ENCODE data around the gene MAJIN.

MAJIN gene

GRCh38 chr11:65021003-65021402 is 49.1 kb upstream of the MAJIN start (continued):
- no peak for TF ChIP-seq ATF2 (tag by site-specific recombination; IDR thresholded peaks at IDR 0.05; ENCODE audit: low read depth)
- TF ChIP-seq ZNF701 (tag by site-specific recombination; IDR thresholded peaks at IDR 0.05), result no peak
- no peak for TF ChIP-seq ZNF510 (tag by site-specific recombination; IDR thresholded peaks at IDR 0.05; ENCODE audit: insufficient replicate concordance)
- no peak for TF ChIP-seq ZNF626 (tag by site-specific recombination; IDR thresholded peaks at IDR 0.05)
- no peak for TF ChIP-seq ZNF654 (tag by site-specific recombination; IDR thresholded peaks at IDR 0.05; ENCODE audit: low read depth)
- no peak for TF ChIP-seq YY2 (tag by site-specific recombination; IDR thresholded peaks at IDR 0.05)

GRCh38 chr11:65019824-65020223 is 47.9 kb upstream of the MAJIN start:
- H3K9me3 ChIP-seq (ENCODE audit: control insufficient read depth, insufficient read depth, low read depth, low read length), result no peaks in the 10 kb centered on the region
- no peak overlapping the region for H3K27ac ChIP-seq (ENCODE audit: extremely low read depth, low read depth, low read length)
- TF ChIP-seq ZNF248 (tag by site-specific recombination; IDR thresholded peaks at IDR 0.05) (no peak), REST (tag by site-specific recombination; IDR thresholded peaks at IDR 0.05) (peak; percentile 37; the same call in 1 of the 2 replicates)
- POLR2A ChIA-PET, result no interaction called here
- H3K4me3 ChIP-seq (ENCODE audit: low read depth, low read length), result no peak overlapping the region
- H3K4me1 ChIP-seq (ENCODE audit: control insufficient read depth, insufficient read depth, low read length), result no peaks in the 10 kb centered on the region
- CTCF ChIA-PET, result no interaction called here
- H3K36me3 ChIP-seq (ENCODE audit: control insufficient read depth in 2 of 2, insufficient read depth in 1 of 2, low read length in 2 of 2), result peaks cover 0 to 54% of the 10 kb centered on the region in 2 experiments; a peak in 2 of 3 replicates

GRCh38 chr11:65017937-65018336 is 46.0 kb upstream of the MAJIN start:
- ChIA-PET CTCF (interaction anchor here (0.6 to 1.2 kb wide), 2 partner anchors 94 to 365 kb away, joined by 3 read pairs; partner anchors contain the start of genes SLC25A45 and TM7SF2), POLR2A (interaction anchor here (0.8 to 1.6 kb wide), 2 partner anchors 10 to 94 kb away, joined by 3 read pairs; partner anchors contain the start of gene SNX15)
- H3K36me3 ChIP-seq (ENCODE audit: control insufficient read depth in 2 of 2, insufficient read depth in 1 of 2, low read length in 2 of 2), result peaks cover 0 to 54% of the 10 kb centered on the region in 2 experiments; a peak in 2 of 3 replicates
- H3K4me3 ChIP-seq (ENCODE audit: low read depth, low read length), result no peak overlapping the region
- H3K4me1 ChIP-seq (ENCODE audit: control insufficient read depth, insufficient read depth, low read length), result no peaks in the 10 kb centered on the region
- H3K27ac ChIP-seq (ENCODE audit: extremely low read depth, low read depth, low read length), result no peak overlapping the region
- no peaks in the 10 kb centered on the region for H3K9me3 ChIP-seq (ENCODE audit: control insufficient read depth, insufficient read depth, low read depth, low read length)
- TF ChIP-seq ZNF843 (tag by site-specific recombination; IDR thresholded peaks at IDR 0.05) (no peak), ZNF274 (IDR thresholded peaks at IDR 0.05; ENCODE audit: low read length) (no peak), ZNF274 (tag by site-specific recombination; IDR thresholded peaks at IDR 0.05; ENCODE audit: borderline replicate concordance) (no peak), ZNF701 (tag by site-specific recombination; IDR thresholded peaks at IDR 0.05) (no peak), ZNF362 (tag by site-specific recombination; IDR thresholded peaks at IDR 0.05) (no peak), ZNF112 (tag by site-specific recombination; IDR thresholded peaks at IDR 0.05) (no peak), GLIS1 (tag by site-specific recombination; IDR thresholded peaks at IDR 0.05) (no peak), ZNF521 (tag by site-specific recombination; IDR thresholded peaks at IDR 0.05) (no peak), ZNF792 (tag by site-specific recombination; IDR thresholded peaks at IDR 0.05) (no peak), ZNF26 (tag by site-specific recombination; IDR thresholded peaks at IDR 0.05) (no peak), ZNF174 (tag by site-specific recombination; IDR thresholded peaks at IDR 0.05) (no peak), ZNF155 (tag by site-specific recombination; IDR thresholded peaks at IDR 0.05) (no peak), ZBTB20 (tag by site-specific recombination; IDR thresholded peaks at IDR 0.05) (no peak), REST (tag by site-specific recombination; IDR thresholded peaks at IDR 0.05) (no peak), ZNF354C (tag by site-specific recombination; IDR thresholded peaks at IDR 0.05; ENCODE audit: borderline replicate concordance, low read depth) (no peak)

Measured in HEK293 (cell line).